Loucy (cell line): ENCODE results near the gene MRPS31.
"Not testable (repeated sequence)": the region's sequence is repeated elsewhere in the genome, so short reads cannot be mapped to it uniquely, and the experiment has no call there.

ENCODE experiments used
- H2AFZ ChIP-seq: fragments of 200-600 bp; sonication (generic); 2 replicates; pipeline ENCODE4 v1.6.0; 2016; ENCODE audit warnings: antibody characterized with exemption, mild to moderate bottlenecking, low read length, moderate library complexity
- H3F3A ChIP-seq: fragments of 200-600 bp; 2 replicates; pipeline ENCODE4 v1.6.0; 2016; ENCODE audit warnings: antibody characterized with exemption, low read depth, mild to moderate bottlenecking
- H3K27me3 ChIP-seq: fragments of 200-600 bp; sonication (generic); 2 replicates; pipeline ENCODE4 v1.6.1; 2014; ENCODE audit warnings: low read length, mild to moderate bottlenecking; ENCODE audit not compliant: insufficient read depth, poor library complexity, severe bottlenecking
- H3K36me3 ChIP-seq: fragments of 200-600 bp; sonication (generic); 2 replicates; pipeline ENCODE4 v1.6.1; 2016; ENCODE audit warnings: low read length; ENCODE audit not compliant: insufficient read depth
- H3K4me1 ChIP-seq: fragments of 200-600 bp; sonication (generic); 2 replicates; pipeline ENCODE4 v1.5.1; 2014; ENCODE audit warnings: low read length, mild to moderate bottlenecking; ENCODE audit not compliant: insufficient read depth, poor library complexity, severe bottlenecking
- H3K4me2 ChIP-seq: fragments of 200-600 bp; sonication (generic); 2 replicates; pipeline ENCODE4 v1.6.0; 2014; ENCODE audit warnings: antibody characterized with exemption, low read length, low read depth, mild to moderate bottlenecking; ENCODE audit not compliant: poor library complexity, severe bottlenecking
- H3K4me3 ChIP-seq: fragments of 200-600 bp; sonication (generic); 2 replicates; pipeline ENCODE4 v1.5.1; 2014; ENCODE audit warnings: low read length, mild to moderate bottlenecking, mixed read lengths; ENCODE audit not compliant: poor library complexity, severe bottlenecking
- H3K79me2 ChIP-seq: fragments of 200-600 bp; sonication (generic); 2 replicates; pipeline ENCODE4 v1.6.1; 2014; ENCODE audit warnings: low read length; ENCODE audit not compliant: insufficient read depth
- H3K9ac ChIP-seq: fragments of 200-600 bp; sonication (generic); 2 replicates; pipeline ENCODE4 v1.6.0; 2014; ENCODE audit warnings: mild to moderate bottlenecking, low read depth, low read length, moderate library complexity; ENCODE audit not compliant: poor library complexity, severe bottlenecking
- H3K9me2 ChIP-seq: fragments of 200-600 bp; sonication (generic); replicated peaks from 2 replicates; pipeline ENCODE4 v1.6.1; 2016; ENCODE audit warnings: low read depth, low read length, mixed read lengths
- H3K9me3 ChIP-seq: fragments of 200-600 bp; sonication (generic); 2 replicates; pipeline ENCODE4 v1.6.1; 2014; ENCODE audit warnings: mild to moderate bottlenecking, antibody characterized with exemption, low read length, low read depth; ENCODE audit not compliant: insufficient read depth
- H4K20me1 ChIP-seq: fragments of 200-600 bp; sonication (generic); 2 replicates; pipeline ENCODE4 v1.6.0; 2014; ENCODE audit warnings: antibody characterized with exemption, low read length, mild to moderate bottlenecking; ENCODE audit not compliant: insufficient read depth, poor library complexity, severe bottlenecking
- EZH2phosphoT487 ChIP-seq: fragments of 200-600 bp; IDR thresholded peaks from 2 replicates; pipeline ENCODE4 v1.6.1; 2018; ENCODE audit warnings: antibody characterized with exemption, mild to moderate bottlenecking, moderate library complexity, borderline replicate concordance
- TF ChIP-seq, protein P1 (sequence below): fragments of 200-600 bp; sonication (generic); conservative IDR thresholded peaks from 2 replicates; pipeline ENCODE4 v1.5.1; 2014; ENCODE audit warnings: mild to moderate bottlenecking, antibody characterized with exemption, low read length

Gene MRPS31

DNA sequence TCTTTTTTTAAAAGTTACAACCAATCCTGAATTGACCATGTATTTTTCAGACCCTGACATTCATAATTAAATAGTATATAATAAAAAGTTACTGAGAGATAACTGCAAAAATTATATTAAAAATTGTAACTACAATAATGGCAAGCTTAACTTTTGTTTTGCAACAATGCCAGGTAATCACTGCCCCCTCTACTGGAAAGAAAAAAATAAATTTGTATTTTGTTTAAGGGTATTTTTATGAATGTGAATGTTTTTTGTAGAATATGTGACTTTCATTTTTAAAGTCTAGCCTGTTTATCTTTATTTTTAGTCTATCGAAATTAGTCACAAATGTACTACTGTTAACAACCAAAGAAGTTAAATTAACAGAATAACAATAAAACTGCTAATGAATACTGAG is 21.7 kb downstream of the MRPS31 start:
- Histone ChIP-seq H3K4me1 (no peaks in the 10 kb centered on the region), H3K9me2 (no peaks in the 10 kb centered on the region)

DNA sequence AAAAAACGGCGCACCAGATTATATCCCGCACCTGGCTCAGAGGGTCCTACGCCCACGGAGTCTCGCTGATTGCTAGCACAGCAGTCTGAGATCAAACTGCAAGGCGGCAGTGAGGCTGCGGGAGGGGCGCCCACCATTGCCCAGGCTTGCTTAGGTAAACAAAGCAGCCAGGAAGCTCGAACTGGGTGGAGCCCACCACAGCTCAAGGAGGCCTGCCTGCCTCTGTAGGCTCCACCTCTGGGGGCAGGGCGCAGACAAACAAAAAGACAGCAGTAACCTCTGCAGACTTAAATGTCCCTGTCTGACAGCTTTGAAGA is 35.8 kb downstream of the MRPS31 start:
- H4K20me1 ChIP-seq, H2AFZ ChIP-seq, H3K4me1 ChIP-seq, H3K9me2 ChIP-seq, H3K9me3 ChIP-seq, H3K4me2 ChIP-seq, H3K27me3 ChIP-seq, H3K4me3 ChIP-seq, H3K79me2 ChIP-seq, H3K9ac ChIP-seq, H3K36me3 ChIP-seq, H3F3A ChIP-seq: not testable (repeated sequence)

More for the DNA sequence above, 21.7 kb downstream of the MRPS31 start:
- H3K4me2 ChIP-seq = no peak overlapping the region
- H2AFZ ChIP-seq = no peak overlapping the region
- no peaks in the 10 kb centered on the region for H3F3A ChIP-seq
- no peaks in the 10 kb centered on the region for H3K79me2 ChIP-seq
- H3K9ac ChIP-seq = no peak overlapping the region
- H4K20me1 ChIP-seq = no peaks in the 10 kb centered on the region
- peaks cover 26% of the 10 kb centered on the region; the same call in 1 of the 2 replicates for H3K36me3 ChIP-seq
- no peak for TF ChIP-seq EZH2phosphoT487
- TF ChIP-seq, protein P1, sequence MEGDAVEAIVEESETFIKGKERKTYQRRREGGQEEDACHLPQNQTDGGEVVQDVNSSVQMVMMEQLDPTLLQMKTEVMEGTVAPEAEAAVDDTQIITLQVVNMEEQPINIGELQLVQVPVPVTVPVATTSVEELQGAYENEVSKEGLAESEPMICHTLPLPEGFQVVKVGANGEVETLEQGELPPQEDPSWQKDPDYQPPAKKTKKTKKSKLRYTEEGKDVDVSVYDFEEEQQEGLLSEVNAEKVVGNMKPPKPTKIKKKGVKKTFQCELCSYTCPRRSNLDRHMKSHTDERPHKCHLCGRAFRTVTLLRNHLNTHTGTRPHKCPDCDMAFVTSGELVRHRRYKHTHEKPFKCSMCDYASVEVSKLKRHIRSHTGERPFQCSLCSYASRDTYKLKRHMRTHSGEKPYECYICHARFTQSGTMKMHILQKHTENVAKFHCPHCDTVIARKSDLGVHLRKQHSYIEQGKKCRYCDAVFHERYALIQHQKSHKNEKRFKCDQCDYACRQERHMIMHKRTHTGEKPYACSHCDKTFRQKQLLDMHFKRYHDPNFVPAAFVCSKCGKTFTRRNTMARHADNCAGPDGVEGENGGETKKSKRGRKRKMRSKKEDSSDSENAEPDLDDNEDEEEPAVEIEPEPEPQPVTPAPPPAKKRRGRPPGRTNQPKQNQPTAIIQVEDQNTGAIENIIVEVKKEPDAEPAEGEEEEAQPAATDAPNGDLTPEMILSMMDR = no peak; the same call in 1 of the 2 replicates
- H3K9me3 ChIP-seq = no peaks in the 10 kb centered on the region
- no peak overlapping the region for H3K4me3 ChIP-seq
- no peaks in the 10 kb centered on the region for H3K27me3 ChIP-seq

DNA sequence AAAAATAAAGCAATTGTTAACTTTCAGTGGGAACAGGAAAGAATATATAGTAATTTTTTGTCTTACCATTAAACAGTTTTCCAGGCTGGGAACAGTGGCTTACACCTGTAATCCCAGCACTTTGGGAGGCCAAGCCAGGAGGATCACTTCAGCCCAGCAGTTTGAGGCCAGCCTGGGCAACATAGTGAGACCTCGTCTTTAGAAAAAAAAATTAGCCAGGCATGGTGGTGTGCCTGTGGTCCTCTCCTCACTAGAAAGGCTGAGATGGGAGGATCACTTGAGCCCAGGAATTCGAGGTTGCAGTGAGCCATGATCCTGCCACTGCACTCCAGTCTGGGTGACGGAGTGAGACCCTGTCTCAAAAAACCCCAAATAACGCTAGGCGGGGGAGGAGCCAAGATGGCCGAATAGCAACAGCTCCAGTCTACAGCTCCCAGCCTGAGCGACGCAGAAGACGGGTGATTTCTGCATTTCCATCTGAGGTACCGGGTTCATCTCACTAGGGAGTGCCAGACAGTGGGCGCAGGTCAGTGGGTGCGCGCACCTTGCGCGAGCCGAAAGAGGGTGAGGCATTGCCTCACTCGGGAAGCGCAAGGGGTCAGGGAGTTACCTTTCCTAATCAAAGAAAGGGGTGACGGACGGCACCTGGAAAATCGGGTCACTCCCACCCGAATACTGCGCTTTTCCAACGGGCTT is 36.3 kb downstream of the MRPS31 start:
- H3K27me3 ChIP-seq, H3K9ac ChIP-seq, H3K4me2 ChIP-seq, H3K79me2 ChIP-seq, H2AFZ ChIP-seq, H3K36me3 ChIP-seq, H3K9me2 ChIP-seq, H3K4me3 ChIP-seq, H3F3A ChIP-seq, H4K20me1 ChIP-seq, H3K4me1 ChIP-seq, H3K9me3 ChIP-seq: not testable (repeated sequence)

DNA sequence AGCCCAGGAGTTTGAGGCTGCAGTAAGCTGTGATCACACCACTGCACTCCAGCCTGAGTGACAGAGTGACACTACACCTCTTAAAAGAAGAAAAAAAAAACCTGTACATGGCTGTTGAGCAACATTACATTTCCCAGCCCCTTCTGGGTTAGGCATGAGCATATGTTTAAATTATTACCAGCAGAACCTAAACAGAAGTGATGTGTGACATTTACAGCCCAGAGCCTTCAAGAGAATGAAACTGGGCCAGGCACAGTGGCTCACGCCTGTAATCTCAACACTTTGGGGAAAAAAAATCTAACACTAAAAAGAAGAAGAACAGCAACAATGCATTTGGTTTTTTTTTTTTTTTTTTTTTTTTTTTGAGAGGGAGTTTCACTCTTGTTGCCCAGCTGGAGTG is 38.3 kb downstream of the MRPS31 start:
- H3K4me1 ChIP-seq = no peaks in the 10 kb centered on the region
- TF ChIP-seq, protein P1 = no peak
- TF ChIP-seq EZH2phosphoT487 = no peak
- H2AFZ ChIP-seq = no peak overlapping the region
- H3K36me3 ChIP-seq = peaks cover 4% of the 10 kb centered on the region; the same call in 1 of the 2 replicates
- H3K9me2 ChIP-seq = no peaks in the 10 kb centered on the region
- no peak overlapping the region for H3K9ac ChIP-seq
- H3K79me2 ChIP-seq = no peaks in the 10 kb centered on the region
- no peaks in the 10 kb centered on the region for H3K27me3 ChIP-seq
- H3K4me3 ChIP-seq = no peak overlapping the region
- no peak overlapping the region for H3K4me2 ChIP-seq
- no peaks in the 10 kb centered on the region for H4K20me1 ChIP-seq
- H3F3A ChIP-seq = no peaks in the 10 kb centered on the region
- no peaks in the 10 kb centered on the region for H3K9me3 ChIP-seq
